Measurements from ENCODE around the gene MAPK8IP1.

The MAPK8IP1 gene

DNA sequence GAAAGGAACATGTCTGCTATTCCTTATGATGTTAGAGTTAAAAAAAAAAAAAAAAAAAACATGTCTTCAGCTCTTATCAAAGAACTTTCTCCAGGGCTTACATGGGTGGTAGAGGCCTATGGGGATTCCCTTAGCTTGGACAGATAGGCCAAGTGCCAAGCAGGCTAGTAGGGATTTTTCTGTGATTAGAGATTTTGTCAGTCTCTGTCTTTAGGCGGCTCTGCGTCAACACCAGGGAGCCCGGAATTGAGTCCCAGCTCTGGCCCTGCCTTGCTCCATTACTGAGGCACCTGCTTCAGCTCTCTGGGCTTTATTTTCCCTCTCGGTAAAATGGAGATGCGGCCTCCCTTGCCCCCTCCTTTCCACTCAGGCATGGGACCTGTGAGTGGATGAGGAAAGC, 25.1 kb upstream of the MAPK8IP1 start:
- no peak for DNase-seq

DNA sequence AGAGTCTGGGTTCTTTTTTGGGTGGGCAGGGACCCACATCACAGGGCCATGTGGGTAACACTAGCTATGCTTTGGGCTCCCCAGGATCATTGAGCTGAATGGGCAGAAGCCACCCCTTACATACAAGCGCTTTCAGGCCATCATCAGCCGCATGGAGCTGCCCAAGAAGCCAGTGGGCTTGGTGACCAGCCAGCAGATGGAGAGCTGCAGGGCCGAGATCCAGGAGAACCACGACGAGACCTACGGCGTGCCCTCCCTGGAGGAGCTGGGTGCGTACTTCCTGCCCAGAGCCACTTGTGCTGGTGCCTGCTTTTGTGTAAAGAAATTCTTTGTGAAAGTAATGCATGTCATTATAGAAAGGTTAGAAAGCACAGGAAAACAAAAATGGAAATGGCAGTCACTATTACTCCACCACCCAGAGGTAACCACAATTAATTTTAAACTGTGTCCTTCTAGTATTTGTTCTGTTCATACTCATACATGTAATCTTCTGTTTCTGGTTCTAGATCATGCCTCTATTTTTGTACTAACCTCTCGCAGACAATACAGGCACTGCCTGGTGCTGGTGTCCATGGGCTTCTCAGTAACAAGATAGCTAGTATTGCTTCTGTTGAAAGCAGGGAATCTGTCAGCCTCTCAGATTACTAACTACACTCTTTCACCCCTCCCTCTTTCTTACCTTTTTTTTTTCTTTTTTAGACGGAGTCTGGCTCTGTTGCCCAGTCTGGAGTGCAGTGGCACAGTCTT, 24.5 kb upstream of the MAPK8IP1 start:
- no peak for DNase-seq

DNA sequence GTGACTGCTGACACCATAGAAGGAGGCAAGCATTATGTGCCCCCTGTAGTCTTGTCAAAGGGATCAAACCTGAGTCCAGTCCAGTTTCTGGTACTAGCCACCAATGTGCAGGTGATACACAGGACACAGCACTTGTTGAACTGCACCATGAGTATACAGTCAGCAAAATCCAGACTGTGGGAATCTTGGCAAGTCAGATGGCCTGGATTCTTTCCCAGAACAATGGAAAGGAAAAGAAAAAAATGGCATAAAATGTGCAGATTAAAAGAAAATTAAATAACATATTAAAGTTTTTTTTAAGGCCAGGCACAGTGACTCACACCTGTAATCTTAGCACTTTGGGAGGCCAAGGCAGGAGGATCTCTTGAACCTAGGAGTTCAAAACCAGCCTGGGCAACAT, 21.4 kb upstream of the MAPK8IP1 start:
- no peak for DNase-seq

DNA sequence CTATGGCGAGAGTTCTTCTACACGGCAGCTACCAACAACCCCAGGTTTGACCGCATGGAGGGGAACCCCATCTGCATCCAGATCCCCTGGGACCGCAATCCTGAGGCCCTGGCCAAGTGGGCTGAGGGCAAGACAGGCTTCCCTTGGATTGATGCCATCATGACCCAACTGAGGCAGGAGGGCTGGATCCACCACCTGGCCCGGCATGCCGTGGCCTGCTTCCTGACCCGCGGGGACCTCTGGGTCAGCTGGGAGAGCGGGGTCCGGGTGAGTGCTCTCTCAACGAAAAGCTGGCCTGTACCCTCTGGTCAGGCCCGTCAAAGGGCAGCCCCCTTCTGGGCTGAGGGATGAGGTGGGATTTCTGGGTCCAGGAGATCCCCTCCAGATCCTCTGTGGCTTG, 15.9 kb upstream of the MAPK8IP1 start:
- DNase-seq = no peak

DNA sequence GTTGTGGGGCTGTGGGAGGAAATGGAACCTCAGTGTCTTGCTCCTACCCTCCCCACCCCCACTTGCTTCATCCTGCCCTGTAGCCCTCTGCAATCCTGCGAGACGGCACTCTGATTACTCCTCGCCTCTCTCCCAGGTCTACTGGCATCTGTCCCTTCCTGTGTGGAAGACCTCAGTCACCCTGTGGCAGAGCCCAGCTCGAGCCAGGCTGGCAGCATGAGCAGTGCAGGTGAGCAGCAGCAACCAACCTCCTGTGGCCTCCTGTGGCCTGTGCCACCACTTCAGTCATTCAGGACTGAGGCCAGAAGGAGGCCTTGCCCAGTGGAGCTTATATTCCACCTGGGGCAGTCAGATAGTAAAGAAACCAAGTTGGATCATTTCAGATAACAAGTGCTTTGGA, 14.7 kb upstream of the MAPK8IP1 start:
- no peak for DNase-seq

DNA sequence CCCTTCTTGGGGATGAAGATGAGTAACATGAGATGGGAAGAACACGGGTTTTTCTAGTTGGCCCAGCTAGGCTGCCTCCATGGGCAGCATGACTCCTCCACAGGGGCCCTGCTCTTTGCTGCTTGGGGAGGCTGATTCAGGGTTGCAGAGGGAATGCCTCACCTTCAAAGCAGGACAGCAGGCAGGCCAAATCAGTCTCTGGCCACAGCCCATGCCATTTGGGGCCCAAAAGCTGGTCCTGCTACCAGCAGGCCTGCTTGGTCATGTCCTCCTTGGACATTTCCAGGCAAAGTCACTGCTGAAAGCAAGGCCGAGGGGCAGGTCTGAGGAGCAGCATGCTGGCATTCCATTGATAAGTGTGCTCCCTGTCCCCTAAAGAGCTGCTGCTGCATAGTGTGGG, 13.8 kb upstream of the MAPK8IP1 start:
- DNase-seq = no peak

DNA sequence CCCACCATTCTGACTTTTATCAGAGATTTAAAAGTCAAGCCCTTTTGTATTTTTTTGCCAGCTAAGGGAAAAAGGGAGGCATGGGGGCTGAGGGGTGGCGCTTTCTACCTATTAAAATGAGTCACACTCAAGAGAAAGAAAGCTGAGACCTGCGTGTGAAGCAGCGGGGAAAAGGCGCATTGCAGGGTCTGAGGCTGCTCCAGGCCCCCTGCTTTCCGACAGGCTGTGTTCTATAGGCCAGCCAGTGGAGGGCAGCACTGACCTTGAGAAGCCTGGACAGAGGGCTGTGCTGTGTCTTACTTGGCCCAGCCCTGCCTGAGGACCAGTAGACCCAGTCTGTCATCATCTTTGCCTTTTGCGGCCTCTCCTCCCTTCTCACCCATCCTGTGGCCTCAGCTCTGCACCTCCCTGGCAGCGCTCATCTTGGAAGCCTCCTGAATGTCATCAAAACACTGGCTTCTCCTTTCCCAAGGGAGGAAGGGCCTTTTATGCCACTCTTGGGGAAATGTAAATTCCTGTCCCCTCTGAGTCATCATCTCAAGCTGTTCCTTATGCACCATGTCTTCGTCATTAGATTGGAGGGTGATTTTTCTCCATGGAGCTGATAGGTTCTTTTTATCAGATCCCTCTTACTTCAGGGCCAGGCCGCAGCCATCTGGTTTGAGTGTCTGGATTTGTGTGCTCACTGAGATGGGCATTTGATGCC, 12.6 kb upstream of the MAPK8IP1 start:
- DNase-seq = peak; percentile 95

DNA sequence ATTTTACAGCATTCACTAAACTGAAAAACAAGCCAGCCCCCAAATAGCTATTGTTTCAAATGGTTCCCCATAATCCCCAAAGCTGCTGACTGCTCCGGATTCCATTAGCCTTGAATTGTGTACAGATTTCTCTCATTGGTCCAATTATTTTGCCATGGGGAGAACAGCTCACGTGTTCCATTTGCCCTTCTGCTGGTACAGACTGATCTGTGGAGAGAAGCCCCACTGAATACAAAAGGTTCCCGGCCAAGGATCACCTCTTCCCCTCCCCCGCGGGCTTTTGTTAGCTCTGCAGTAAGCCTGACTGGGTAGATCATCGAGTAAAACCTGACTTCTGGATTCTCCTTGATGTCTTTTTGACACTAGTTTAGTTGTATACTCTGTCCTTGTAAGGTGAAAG, 9.1 kb upstream of the MAPK8IP1 start:
- DNase-seq = no peak

DNA sequence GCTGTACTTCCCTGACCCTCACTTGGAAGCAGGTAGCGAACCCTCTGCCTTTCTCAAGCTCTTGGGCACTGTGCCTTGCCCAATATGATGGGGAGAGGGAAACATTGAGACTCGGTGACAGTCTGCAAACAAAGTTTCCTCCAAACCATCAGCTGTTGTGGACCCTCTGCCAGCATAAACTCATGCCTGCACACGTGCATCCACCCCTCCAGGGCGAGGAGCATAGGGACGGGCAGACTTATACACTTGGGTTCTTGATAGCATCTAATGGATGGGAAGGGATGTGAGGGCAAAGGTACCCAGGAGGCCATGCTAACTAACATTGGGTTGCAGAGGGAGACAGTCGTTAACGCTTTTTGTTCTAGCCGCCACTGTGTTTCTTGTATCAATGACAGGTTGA, 8.2 kb upstream of the MAPK8IP1 start:
- DNase-seq = no peak

DNA sequence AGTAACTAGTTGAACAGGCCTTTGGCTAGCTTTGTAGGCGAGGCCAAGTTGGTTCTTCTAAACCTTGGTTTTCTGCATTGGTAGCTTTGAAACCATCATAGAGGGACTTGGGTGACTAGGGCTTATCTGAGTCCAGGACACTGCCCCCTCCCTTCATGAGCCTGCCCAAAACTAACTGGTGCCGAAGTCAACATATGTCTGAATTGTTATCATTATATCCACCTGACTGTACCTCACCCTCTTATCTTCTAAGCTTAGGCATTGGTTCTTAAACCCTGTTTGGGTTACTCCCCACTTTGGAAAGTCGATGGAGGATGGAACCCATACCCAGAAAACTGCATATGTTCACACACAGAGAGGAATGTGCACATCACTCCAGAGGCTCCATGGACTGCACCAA, 7.6 kb upstream of the MAPK8IP1 start:
- no peak for DNase-seq

DNA sequence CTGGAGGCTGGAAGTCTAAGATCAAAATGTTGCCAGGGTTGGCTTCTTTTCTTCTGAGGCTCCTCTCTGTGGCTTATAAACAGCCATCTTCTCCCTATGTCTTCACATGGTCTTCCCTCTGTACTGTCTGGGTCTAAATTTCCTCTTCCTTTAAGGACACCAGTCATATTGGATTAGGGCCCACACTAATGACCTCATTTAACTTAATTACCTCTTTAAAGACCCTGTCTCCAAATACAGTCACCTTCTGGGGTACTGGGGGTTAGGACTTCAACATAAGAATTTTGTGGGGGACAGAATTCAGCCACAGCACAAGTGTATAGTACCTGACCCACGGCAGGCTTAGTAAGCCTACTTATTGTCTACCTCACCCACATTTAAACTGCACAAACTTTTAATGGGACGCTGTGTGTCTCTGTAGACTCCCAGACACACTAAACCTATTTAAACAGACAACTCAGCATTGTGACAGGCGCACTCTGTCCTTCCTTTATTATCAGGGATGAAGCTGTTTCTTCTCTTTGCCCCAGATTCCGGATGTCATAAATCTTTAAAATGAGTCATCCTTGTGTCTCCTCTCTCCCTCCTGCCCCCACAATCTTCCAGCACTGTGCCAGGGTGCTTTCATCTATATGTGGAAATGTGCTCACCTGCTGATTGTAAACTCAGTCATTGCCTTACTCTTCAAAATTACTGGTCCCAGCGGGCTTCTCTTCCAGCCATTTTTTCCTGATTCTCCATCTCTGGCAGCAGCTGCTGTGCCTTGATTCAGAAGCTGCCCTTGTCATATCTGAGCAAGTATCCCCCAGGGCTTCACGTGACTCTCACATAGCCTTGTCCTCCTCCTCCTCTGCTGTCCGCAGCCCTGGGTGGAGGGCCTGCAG, 5.4 kb upstream of the MAPK8IP1 start:
- no peak for DNase-seq

DNA sequence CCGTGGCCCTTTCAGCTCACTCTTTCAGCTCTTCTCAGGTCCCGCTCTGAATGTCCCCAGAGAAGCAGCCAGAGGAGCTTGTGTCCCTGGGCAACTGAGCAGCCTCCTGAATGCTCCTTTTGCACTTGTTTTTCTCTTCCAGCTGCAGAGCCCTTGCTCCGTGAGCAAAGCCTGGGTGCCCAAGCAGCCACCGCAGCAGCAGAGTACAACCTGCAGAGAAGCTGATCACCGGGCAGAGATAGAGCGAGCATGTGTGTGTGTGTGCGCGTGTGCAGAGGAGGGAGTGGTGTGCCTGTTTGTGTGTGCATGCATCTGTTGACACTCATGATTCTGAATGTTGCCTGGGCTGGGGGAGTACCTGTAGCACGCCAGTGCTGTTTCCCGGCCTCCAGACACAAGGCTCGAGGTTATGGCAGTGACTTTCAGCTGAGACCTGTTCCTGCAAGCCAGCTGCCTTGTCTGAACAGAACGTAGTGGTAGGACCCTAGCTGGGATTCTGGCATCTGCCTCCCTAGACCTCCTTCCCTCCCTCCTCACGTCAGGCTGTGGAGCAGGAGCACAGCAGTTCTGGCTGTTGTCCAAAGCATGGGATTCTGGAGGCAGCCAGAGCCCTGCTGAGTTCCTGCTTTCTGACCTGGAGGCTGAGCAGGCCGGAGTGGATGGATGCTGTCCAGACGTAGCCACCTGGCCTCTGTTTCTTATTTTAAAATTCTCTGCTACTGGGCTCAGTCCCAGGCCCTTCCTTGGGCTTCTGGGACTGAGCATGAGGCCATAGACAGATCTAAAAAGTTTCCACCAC, 4.5 kb upstream of the MAPK8IP1 start:
- no peak for DNase-seq

DNA sequence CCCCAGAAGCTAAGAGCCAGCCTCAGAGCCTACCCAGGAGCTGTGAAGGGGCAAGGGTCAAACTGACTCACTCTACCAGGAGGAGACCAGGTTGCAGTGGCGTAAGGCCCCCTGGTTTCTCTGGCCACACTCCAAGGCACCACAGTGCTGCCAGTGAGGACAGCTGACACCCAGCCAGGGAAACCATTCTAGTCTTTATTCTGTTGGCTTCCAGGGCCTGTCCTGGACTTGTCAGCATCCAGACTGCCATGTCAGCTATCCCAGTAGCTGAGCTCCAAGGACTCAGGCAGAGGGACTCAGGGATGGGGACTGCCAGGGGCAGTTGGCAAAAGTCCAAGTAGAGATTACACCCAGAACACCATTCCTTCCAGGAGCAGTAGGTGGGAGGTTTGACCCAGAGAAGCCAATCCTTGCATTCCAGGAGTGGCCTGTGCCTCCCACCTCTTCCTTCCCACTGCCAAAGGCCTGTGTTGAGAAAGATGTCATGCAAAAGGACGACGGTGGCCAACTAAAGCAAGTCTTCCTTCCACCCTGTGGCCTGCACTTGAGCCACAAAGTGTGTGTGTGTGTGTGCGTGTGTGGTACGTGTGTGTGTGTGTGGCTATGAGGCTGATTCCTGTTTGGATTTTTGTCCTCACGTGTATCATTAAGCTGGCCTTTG, 3.6 kb upstream of the MAPK8IP1 start:
- no peak for DNase-seq

DNA sequence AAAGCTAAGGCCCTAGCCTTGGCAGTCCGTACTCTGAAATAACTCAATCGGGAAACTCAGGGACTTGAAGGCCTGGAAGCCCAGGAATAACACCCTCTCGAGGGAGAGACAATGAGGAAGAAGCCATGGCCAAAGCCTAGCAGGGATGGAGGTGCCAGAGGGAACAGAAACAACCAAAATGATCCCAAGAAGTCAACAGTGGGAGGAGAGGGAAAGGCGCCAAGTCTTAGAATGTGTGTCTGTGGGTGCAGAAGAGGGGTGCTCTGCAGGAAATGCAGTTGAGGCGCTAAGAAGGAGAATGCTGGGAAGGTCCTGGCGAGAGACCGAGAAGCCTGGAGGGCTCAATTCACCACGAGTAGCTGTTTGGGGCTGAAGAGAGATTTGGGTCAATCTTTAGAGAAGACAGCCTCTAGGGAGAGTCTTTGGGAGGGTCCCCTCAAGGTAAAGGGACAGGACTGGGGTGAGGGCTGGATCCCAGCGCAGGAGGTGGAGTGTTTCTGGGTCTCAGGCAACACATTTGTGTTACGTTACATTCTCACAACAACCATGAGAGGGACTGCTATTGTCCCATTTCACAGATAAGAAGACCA, 760 bp upstream of the MAPK8IP1 start:
- DNase-seq = no peak

DNA sequence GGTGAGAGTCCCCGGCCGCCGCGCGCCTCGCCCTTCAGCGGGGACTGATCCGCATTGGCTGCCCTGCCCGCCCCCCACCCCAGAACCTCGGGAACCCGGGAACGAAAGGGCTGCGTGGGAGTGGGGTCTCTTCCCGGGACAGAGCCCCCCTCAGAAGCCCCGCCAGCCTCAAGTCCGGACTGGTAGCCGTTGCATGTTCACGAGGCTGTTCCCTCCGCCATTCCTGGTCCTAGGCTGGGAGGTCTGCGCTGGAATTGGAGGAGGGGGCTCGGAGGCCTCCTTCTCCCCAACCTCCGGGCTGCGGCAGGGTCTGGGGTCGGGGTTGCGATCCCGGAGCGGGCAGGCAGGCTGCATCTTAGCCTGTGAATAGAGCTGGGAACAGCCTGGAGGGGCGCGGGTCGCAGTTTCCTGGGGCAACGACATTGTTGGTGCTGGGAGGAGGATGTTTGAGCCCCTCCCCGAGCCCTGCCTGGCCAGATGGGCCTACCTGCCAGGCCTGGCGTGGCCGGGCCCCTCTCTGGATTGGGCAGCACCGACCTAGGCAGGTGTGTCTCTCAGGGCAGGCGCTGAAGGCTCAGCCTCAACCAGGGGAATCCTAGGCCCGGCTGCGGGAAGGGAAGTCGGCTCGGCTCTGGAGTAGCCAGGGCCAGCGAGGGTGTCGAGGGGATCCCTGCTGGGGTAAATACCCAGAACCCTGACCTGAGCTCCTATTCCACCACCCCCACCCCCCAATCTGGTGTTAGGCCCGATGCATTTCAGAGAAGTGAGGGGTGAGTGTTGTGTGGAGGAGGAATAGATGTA, 670 bp downstream of the MAPK8IP1 start:
- DNase-seq = no peak

DNA sequence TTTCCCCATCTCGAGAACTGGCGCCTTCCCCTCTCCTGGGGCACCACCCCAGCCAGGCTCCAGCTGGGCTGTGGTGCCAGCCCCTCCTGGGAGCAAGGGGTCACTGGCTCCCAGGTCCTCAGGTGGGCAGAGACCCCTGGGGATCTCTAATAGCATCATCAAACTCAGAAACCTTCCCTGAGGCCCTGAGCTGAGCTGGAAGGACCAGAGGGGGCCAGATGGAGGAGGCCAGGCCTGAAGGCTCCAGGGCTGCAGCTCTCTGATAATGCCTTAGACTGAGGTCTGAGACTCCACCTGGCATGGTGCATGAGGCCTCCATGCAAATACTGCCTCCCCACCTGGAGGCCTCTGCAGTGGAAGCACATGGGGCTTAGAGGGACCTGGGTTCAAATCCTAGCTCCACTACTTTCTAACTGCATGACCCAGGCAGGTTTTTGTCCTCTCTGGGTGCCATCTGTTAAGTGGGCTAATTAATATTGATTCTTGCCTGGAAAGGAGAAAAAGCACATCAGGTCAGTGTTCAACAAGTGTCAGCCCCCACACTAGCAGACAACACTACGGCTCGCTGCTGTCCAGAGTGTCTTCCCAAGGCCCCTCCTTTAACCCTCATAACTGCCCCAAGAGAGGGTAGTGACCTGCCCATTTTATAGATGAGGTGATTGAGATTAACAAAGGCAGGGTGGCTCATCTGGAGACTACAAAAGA, 1.5 kb downstream of the MAPK8IP1 start:
- DNase-seq = no peak

DNA sequence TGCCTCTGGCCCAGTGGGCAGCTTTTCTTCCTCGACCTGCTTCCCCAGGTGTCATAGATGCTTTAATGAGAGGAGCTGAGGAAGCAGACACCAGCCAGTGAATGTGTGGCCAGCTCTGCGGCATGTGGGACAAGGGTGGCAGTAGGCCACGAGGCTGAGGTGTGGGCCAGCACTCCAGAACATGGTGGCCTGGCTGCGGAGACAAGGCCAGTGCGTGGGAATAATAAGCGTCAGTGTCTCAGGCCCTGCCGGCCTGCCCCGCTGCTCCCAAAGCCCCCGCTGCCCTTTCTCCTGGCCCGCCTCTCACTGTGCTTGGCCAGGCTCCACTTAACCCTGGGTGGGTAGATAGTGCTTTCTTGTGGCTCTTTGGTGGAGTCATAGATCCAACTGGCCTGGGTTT, 2.1 kb downstream of the MAPK8IP1 start:
- DNase-seq = no peak

DNA sequence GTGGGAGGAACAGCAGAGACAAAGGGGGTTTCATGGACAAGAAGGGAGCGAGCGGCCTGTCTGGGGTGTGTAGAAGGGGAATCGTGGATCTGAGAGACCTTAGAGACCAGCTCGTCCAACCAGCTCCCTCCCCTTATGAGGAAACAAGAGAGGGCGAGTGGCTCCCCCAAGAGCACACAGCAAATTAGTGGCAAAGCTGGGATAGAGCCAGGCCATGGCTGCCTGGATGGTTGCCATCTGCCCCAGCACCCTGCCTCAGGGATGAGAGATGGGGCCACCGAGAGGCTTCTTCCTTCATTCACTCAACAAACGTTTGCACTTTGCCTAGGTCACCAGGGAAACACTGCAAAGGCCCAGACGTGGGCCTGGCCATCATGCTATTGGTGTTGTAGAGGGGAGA, 4.1 kb downstream of the MAPK8IP1 start:
- DNase-seq = no peak

DNA sequence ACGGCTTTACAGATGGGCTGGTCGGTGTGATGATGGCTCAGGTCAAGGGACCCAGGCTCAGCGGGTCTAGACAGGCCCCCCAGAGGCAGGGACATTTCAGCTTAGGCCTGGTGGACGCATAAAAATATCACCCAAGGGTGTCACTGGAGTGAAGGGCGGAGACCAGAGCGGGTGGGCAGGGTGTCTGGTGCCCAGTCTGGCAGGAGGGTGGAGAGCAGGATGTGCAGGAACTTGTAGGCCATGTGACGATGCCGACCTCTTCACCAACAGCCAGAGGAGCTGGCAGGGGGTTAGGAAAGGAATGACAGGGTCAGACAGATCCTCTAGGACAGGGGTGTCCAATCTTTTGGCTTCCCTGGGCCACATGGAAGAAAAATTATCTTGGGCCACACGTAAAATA, 4.5 kb downstream of the MAPK8IP1 start:
- no peak for DNase-seq

DNA sequence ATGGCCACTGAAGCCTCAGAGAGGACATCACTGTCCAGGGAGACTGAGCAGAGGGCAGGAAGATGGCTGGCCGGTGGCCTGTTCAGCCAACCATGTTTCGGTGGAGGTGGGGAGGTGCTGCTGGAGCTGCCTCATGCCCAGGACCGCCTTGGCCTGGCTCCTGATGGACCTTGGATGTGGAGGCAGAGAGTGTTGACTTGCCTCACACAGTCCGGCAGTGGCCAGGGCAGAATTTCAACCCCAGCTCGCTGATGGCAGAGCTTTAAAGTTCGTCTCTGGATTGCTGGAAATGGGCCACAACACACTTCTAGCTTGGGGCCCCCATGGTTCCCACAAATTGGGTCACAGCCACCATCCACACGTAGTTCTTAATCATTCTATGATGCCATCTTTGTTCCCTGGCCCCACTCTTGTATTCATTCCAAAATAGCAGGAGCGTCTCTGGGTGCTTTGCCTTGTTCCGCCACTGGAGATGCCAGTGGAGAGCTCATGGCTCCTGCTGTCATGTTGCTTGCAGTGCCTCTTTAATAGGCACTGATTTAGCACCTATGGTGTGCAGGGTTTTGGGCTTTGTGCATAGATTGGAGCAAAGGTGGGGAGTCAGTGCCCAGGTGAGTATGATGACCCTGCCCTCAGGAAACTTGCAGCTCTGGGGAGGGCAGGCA, 5.6 kb downstream of the MAPK8IP1 start:
- no peak for DNase-seq

Measured in islet precursor cell (in vitro differentiated cells).